Panc1 (cell line): Measurements from ENCODE around the gene CD226. TPM values are rescaled to one million over a fixed set of nuclear protein-coding genes. Genes with fewer than 3 reads are reported as not detected.

Source experiments
- ATAC-seq: fragments of 200-7000 bp; cut with Tn5 transposase; 2 replicates; pipeline ENCODE4 v1.9.1; 2020; ENCODE audit warnings: mild to moderate bottlenecking, moderate library complexity
- BruUV-seq: library from RNA; stranded (reverse); fragments of 400-500 nt; replicated peaks from 2 replicates; lab custom pipeline; 2021; lab: Mats Ljungman, UMichigan
- CTCF ChIA-PET: fragments of 300-600 bp; sonication (Branson Sonifier 250); formaldehyde crosslinking; loops from one replicate; lab custom pipeline; 2022; ENCODE audit warnings: antibody characterized with exemption; lab: Charles Lee
- POLR2A ChIA-PET: fragments of 300-600 bp; sonication (Branson Sonifier 250); formaldehyde crosslinking; loops from one replicate; lab custom pipeline; 2022; ENCODE audit warnings: antibody characterized with exemption; lab: Charles Lee
- DNase-seq: peaks from one replicate; pipeline ENCODE4 v3.0.0-alpha.2; 2010; ENCODE audit warnings: low read depth, low spot score
- H3K27ac ChIP-seq: 2 replicates; pipeline ENCODE4 v1.5.1; 2011; ENCODE audit warnings: mild to moderate bottlenecking, low read length, inconsistent platforms
- H3K27me3 ChIP-seq: fragments of 200-500 bp; sonication (Bioruptor generic); 2 replicates; pipeline ENCODE4 v1.6.0; 2014; ENCODE audit warnings: low read length, inconsistent platforms; ENCODE audit not compliant: control insufficient read depth, insufficient read depth
- H3K36me3 ChIP-seq: fragments of 200-500 bp; sonication (Bioruptor generic); 2 replicates; pipeline ENCODE4 v1.5.1; 2014; ENCODE audit warnings: inconsistent platforms, mild to moderate bottlenecking, low read length, moderate library complexity; ENCODE audit not compliant: control insufficient read depth, insufficient read depth
- H3K4me1 ChIP-seq: 2 replicates; pipeline ENCODE4 v1.5.1; 2011; ENCODE audit warnings: inconsistent platforms, mild to moderate bottlenecking, low read length, moderate library complexity; ENCODE audit not compliant: control insufficient read depth, insufficient read depth
- H3K4me3 ChIP-seq, 2 experiments: 2 replicates each; pipeline ENCODE4 v1.5.1; 2011 to 2012; ENCODE audit warnings: low read depth in 2 of 2, low read length in 2 of 2, mild to moderate bottlenecking in 2 of 2, inconsistent platforms in 1 of 2, moderate library complexity in 1 of 2
- H3K9me3 ChIP-seq: fragments of 200-500 bp; sonication (Bioruptor generic); 2 replicates; pipeline ENCODE4 v1.5.1; 2014; ENCODE audit warnings: low read depth, mild to moderate bottlenecking, inconsistent platforms, low read length, moderate library complexity; ENCODE audit not compliant: control insufficient read depth, insufficient read depth
- CTCF ChIP-seq: fragments of 450-650 bp; IDR thresholded peaks from 2 replicates; pipeline ENCODE4 v1.5.1; 2017; ENCODE audit warnings: mild to moderate bottlenecking
- POLR2AphosphoS5 ChIP-seq: IDR thresholded peaks from 2 replicates; pipeline ENCODE4 v1.6.1; 2012; ENCODE audit warnings: mild to moderate bottlenecking, low read depth, low read length, moderate library complexity
- SIN3A ChIP-seq: IDR thresholded peaks from 2 replicates; pipeline ENCODE4 v1.6.1; 2012; ENCODE audit warnings: low read depth, mild to moderate bottlenecking, low read length, moderate library complexity, borderline replicate concordance; ENCODE audit not compliant: insufficient read depth
- TCF7L2 ChIP-seq: IDR thresholded peaks from 2 replicates; pipeline ENCODE4 v1.6.1; 2011; ENCODE audit warnings: mild to moderate bottlenecking, low read depth, low read length, inconsistent platforms
- in situ Hi-C: cut with HindIII; loops from 2 replicates; pipeline ENCODE4 v1.10.0; 2016; ENCODE audit warnings: low sequenced_read_pairs, low pct_unique_long_range_greater_than_20kb
- intact Hi-C: fragments of 100-400 bp; cut with micrococcal nuclease; formaldehyde crosslinking; loops from one replicate; pipeline ENCODE4 v1.10.0; 2022; ENCODE audit not compliant: unreplicated experiment
- total RNA-seq: library from RNA; stranded (reverse); gene quantifications from one replicate; pipeline ENCODE4 v1.2.1, GENCODE V29; 2021; ENCODE audit not compliant: unreplicated experiment
- TF ChIP-seq, protein P1 (sequence below), 2 experiments: IDR thresholded peaks; 2 replicates each; pipeline ENCODE4 v1.6.1; 2011 to 2012; ENCODE audit warnings: low read depth in 2 of 2, control low read depth in 1 of 2, low read length in 1 of 2, mild to moderate bottlenecking in 1 of 2, moderate library complexity in 1 of 2; ENCODE audit not compliant: insufficient read depth in 1 of 2

Gene CD226
- total RNA-seq, 1 experiment from 2014 or later: 0.95 TPM

DNA sequence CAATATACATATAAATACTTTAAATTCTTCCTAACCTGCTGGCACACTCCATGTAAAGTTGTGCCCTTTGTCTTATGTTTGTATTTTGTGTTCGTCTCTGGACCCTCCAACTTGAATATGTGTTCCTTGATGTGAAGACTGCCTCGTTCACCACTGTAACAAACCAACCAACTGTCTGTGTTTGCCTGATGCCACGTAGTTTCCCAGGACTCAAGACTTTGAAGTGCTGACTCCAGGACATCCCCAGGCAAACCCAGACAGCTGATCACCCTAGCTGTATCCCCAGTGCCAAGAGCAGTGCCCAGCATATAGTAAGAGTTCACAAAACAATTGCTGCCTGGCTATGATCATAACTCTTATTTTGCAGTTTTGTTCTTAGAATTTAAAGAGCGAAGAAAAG lies 15.5 kb upstream of the CD226 start:
- Histone ChIP-seq H3K4me3 (no peak overlapping the region), H3K9me3 (no peaks in the 10 kb centered on the region), H3K36me3 (no peaks in the 10 kb centered on the region), H3K4me1 (no peaks in the 10 kb centered on the region), H3K27me3 (no peaks in the 10 kb centered on the region), H3K27ac (no peak overlapping the region)
- no peak for ATAC-seq
- BruUV-seq: no TSS peak
- POLR2A ChIA-PET: no interaction called here
- CTCF ChIA-PET: no interaction called here
- DNase-seq: no peak
- in situ Hi-C loops (no loop called here), intact Hi-C loops (no loop called here)
- TF ChIP-seq SIN3A (no peak), CTCF (no peak), TCF7L2 (no peak), POLR2AphosphoS5 (no peak)
- TF ChIP-seq, protein P1, sequence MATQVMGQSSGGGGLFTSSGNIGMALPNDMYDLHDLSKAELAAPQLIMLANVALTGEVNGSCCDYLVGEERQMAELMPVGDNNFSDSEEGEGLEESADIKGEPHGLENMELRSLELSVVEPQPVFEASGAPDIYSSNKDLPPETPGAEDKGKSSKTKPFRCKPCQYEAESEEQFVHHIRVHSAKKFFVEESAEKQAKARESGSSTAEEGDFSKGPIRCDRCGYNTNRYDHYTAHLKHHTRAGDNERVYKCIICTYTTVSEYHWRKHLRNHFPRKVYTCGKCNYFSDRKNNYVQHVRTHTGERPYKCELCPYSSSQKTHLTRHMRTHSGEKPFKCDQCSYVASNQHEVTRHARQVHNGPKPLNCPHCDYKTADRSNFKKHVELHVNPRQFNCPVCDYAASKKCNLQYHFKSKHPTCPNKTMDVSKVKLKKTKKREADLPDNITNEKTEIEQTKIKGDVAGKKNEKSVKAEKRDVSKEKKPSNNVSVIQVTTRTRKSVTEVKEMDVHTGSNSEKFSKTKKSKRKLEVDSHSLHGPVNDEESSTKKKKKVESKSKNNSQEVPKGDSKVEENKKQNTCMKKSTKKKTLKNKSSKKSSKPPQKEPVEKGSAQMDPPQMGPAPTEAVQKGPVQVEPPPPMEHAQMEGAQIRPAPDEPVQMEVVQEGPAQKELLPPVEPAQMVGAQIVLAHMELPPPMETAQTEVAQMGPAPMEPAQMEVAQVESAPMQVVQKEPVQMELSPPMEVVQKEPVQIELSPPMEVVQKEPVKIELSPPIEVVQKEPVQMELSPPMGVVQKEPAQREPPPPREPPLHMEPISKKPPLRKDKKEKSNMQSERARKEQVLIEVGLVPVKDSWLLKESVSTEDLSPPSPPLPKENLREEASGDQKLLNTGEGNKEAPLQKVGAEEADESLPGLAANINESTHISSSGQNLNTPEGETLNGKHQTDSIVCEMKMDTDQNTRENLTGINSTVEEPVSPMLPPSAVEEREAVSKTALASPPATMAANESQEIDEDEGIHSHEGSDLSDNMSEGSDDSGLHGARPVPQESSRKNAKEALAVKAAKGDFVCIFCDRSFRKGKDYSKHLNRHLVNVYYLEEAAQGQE (IDR thresholded peaks at IDR 0.05; ENCODE audit: insufficient read depth in 1 of 2, low read depth in 2 of 2, low read length in 1 of 2): no peak

GRCh38 chr18:69961718-69962117 lies 14.0 kb upstream of the CD226 start:
- no peak for TF ChIP-seq TCF7L2
- TF ChIP-seq SIN3A: no peak
- no peak for TF ChIP-seq POLR2AphosphoS5
- TF ChIP-seq, protein P1 (IDR thresholded peaks at IDR 0.05; ENCODE audit: insufficient read depth in 1 of 2, low read depth in 2 of 2, low read length in 1 of 2): no peak
- TF ChIP-seq CTCF: no peak
- ChIA-PET POLR2A (no interaction called here), CTCF (no interaction called here)
- Histone ChIP-seq H3K4me3 (no peak overlapping the region), H3K27me3 (no peaks in the 10 kb centered on the region), H3K4me1 (no peaks in the 10 kb centered on the region), H3K36me3 (no peaks in the 10 kb centered on the region), H3K9me3 (no peaks in the 10 kb centered on the region), H3K27ac (no peak overlapping the region)
- intact Hi-C loops (no loop called here), in situ Hi-C loops (no loop called here)
- ATAC-seq (no peak), DNase-seq (no peak)
- no TSS peak for BruUV-seq
